ENCODE results near the gene IL12RB1.

IL12RB1 gene

DNA sequence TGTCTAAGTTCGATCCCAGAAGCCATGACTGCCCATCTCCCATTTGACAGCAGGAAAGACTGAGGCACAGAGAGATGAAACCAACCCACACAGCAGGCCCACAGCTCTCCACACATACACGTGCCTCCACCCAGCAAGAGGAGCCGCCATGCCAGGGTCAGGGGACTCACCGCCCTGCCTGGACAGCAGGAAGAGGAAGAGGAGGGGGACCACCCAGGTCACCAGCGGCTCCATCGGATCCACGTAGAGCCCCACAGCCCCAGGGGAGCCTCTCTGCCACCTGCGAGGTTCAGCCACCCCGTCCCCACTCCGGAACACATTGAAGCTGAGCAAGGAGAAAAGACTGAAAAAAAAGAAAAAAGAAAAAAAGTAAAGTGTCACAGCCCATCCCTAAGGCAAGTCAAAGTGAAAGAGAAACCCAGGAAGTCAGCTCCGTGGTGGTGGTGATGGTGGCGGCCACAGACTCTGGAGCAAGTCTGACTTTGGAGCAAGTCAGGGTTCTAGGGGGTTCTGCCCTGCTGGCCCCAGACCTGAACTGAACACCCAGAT is at the start of gene IL12RB1:
IL12RB1 (minus strand) TSS at position 345 of the 549 bp plus-strand sequence; CDS start at position 234, 111 bp downstream.
- DNase-seq = no peak

DNA sequence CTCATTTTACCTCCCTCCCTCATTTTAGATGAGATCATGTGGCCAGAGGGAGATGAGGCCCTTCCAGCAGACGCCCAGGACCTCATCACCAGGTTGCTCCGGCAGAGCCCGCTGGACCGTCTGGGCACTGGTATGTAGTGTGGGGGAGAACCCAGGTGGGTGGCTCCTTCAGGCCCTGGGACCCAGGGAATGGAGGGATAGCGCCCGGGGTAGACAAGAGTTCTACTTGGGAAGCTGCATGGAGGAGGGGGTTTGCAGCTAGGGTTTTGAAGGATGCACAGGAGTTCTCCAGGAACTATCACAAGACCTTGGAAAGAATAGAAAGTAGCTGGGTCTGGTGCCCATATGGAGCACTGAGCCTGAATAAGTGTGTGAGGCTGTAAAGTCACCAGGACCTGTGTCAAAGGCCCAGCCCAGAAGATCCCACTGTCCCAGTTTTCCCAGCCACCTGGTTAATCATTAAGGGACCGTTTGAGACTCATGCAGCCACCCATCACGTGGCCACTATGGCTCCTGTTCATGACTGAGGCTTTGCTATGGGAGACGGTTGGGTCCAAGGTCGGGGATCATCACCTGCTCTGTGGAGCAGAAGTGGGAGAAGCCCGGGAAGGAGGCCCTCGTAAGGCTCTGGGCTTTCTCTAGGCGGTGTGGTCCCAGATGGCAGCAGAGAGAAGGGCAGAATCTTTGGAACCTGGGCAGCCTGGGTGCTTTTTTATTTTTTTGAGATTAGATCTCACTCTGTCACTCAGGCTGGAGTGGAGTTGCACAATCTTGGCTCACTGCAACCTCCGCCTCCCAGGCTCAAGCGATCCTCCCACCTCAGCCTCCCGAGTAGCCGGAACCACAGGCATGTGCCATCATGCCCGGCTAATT is 49.2 kb upstream of the IL12RB1 start:
- no peak for DNase-seq

DNA sequence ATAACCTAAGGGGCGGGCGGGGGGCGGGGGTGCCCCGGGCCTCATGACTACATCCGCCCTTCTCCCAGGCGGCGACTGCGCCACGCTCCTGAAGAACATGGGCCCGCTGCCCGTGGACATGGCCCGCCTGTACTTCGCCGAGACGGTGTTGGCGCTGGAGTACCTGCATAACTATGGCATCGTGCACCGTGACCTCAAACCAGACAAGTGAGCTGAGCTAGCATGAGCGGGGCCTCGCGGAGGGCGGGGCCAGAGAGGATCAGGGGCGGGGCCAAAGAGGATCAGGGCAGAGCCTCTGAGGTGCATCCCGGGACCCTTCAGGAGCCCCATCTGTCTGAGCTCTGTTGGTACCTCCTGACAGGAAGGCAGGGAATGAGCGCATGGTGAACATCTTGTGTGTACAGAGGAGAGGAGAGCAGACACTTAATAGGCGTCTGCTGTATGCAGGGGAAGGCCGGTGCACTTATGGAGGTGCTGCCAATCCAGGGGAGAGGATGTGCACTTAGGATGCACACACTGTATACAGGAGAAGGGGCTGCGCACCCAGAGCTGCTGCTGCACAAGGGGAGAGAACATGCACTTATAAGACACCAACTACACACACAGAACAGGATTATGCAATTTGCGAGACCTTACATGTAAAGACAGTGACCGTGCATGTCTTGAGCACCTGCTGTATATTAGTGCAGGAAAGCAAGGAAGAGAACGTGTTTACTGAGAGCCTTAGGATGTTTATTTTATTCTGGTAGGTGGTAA is 45.3 kb upstream of the IL12RB1 start:
- DNase-seq = no peak

DNA sequence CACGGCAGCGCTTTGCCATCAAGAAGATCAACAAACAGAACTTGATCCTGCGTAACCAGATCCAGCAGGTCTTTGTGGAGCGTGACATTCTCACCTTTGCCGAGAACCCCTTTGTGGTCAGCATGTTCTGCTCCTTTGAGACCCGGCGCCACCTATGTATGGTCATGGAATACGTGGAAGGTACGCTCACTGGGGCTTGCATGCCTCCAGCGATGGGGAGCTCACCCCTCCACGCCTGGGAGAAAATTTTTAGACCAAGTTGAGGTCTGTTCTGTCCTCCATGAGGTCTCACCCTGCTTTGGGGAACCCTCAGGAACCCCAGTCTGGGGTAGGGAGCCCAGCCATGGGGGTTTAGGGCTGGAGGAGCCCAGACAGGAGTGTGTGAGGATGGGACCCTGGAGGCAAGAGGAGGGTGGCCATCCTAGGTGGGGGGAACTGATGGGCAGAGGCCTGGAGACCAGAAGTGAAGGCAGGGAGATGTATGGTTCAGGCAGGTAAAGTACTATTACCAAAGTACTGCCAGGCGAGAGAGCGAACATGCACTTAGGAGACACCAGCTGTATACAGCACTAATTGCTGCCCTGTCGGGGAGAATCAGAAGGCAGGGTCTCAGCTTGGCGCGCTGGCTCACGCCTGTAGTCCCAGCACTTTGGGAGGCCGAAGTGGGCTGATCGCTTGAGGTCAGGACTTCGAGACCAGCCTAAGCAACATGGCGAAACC is 43.9 kb upstream of the IL12RB1 start:
- DNase-seq = no peak

DNA sequence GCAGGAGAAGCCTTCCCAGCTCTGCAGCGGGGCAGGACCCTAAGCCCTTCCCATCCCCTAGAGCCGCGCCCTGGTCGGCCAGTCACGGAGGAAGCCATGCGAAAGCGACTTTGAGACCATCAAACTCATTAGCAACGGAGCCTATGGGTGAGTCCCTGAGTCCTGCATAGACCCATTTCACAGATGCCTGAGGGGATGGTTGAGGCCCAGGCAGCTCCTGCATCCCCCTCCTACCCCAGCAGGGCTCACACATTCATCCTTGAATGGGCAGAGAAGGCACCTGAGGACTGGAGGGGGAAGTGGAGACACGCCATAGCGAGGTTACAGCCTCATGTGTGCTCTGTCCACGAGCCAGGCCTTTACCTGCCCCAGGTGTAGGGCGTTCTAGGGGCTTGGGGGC is 42.1 kb upstream of the IL12RB1 start:
- DNase-seq = no peak

DNA sequence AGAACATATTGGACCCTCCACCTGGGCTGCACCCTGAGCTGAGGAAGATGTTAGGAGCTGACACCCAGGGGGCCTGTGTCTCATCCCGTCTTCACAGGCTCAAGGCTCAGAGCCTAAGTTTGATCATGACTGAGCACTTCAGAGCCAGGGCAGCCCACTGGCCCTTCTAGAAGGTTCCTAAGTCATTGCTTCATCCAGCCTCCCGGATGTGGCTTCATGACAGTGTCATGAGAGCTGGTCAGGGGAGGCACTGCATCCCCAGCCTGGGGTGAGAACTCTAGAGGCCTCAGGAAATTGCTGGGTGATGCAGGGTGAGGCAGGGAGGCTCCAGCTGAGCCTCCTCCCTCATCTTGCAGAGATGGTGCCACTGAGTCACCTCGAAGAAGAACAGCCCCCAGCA is 41.3 kb upstream of the IL12RB1 start:
- no peak for DNase-seq

DNA sequence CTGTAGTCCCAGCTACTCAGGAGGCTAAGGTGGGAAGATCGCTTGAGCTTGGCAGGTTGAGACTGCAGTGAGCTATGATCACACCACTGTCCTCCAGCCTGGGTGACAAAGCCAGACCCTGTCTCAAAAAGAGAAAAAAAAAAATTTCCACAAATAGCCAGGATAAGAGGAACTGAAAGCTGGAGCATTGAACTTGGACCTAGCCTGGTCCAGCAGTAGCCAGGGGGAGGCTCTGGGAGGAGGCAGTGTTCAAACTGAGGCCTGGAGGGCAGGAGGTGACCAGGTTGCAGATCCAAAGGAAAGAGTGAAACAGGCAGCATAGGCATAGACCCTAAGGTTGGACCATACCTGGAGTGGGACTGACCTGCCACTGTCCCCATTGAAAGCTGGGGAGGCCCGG is 39.4 kb upstream of the IL12RB1 start:
- DNase-seq = no peak

DNA sequence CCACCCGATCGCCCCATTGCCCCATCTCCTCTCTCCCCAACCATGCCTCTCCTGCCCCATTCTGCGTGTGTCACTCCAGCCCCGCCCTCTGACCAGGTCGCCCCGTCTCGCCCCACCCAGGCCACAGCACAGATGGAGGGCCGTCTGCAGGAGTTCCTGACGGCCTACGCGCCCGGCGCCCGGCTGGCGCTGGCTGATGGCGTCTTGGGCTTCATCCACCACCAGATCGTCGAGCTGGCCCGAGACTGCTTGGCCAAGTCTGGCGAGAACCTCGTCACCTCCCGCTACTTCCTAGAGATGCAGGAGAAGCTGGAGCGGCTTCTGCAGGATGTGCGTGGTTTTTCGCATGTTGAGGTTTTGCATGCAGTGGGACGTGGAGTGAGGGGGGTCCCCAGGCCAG is 37.1 kb upstream of the IL12RB1 start:
- DNase-seq = no peak

DNA sequence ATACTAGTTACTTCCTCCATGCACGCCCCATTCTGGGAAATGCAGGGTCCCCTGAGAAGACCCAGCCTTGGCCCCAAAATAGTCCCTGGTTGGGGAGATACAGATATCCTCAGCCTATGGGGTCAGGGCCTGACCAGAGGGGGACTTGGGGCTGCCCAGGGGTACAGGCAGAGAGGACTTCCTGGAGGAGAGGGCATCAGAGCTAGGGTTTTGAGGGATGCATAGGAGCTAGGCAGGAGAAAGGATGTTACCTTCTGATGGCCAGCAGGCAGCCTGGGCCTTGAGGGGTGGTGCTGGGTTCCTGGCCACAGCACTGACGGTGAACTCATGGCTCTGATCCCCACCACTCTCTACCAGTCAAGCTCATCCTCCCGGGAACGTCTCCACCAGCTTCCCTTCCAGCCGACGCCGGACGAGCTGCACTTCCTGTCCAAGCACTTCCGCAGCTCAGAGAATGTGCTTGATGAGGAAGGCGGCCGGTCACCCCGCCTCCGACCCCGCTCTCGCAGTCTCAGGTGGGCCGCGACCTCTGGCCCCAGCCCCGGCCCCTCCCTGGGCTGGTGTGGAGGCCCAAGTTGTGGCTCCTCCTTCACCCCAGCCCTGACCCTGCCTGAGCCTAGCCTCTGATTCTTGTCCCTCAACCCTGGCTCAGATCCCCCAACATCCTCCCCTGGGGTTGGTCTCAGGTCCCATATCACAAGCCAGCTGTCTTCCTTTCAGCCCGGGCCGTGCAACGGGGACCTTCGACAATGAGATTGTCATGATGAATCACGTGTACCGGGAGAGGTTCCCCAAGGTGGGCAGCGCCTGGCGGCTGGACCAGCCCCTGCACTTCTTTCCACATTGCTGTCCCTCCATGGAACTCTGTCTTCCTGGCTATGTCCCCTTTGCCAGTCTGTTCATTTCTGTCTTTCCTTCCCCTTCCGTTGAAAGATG is 36.4 kb upstream of the IL12RB1 start:
- DNase-seq = no peak

DNA sequence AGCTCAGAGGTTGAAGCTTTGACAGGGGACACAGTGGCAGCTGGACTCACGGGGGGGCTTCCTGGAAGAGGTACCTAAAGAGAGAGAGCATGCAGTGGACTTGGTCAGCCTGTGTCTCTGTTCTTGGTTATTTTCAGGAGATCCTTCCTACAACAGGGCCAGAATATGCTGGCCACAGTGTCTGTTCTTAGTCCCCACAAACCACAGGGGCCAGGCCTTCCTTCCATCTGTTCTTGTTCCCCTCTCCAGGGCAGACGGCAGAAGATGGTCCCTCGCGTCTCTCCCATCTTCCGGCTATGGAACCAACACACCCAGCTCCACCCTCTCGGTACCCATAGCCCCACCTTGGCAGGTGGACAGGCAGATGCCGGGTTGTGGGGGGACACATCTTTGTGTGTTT is 35.7 kb upstream of the IL12RB1 start:
- DNase-seq = no peak

DNA sequence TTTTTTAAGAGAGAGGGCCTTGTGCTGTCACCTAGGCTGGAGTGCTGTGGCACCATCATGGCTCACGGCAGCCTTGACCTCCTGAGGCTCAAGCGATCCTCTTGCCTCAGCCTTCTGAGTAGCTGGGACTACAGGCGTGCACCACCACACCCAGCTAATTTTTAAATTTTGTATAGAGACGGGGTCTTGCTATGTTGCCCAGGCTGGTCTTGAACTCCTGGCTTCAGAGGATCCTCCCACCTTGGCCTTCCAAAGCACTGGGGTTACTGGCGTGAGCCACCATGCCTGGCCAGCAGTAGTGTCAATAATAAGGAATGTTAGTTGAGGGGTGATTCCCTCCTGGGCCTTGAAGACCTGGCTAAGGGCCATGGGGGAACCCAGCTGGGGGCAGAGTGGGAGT is 34.4 kb upstream of the IL12RB1 start:
- no peak for DNase-seq

DNA sequence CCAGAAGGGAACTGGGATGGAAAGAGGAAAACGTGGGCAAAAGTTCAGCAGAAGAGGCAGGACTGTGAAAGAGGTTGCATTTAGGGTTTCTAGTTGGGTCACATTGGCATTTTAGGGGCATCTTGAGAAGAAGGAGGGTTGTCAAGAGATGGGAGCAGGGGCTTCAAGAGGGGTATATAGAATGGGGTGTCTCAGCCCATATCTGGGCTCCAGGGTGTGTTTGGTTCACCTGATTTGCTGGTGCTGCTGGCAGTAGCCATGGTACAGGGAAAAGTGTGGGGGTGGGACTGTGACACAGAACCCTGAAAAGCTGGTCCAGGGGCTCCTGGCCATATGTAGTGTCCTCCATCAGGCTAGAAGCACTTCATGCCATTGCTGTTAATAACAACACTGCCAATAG is 33.4 kb upstream of the IL12RB1 start:
- DNase-seq = no peak

DNA sequence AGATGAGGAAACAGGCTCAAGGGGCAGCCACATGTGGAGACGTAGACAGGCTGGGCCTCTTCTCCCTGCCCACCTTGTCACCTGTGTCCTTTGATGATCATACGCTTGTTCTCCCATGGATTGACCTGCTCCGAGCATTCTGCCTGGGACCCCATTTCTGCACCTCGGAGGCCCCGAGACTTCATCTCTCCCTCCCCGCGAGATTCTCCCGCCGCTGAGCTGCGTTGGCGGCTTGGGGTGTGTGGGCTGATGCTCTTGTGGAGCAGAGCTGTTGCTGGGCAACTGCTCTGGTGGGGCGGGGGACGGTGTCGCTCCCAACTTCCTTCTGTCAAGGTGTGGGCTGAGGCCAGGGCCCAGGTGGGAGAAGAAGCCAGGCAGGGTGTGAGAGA is 33.0 kb upstream of the IL12RB1 start:
- DNase-seq = no peak

DNA sequence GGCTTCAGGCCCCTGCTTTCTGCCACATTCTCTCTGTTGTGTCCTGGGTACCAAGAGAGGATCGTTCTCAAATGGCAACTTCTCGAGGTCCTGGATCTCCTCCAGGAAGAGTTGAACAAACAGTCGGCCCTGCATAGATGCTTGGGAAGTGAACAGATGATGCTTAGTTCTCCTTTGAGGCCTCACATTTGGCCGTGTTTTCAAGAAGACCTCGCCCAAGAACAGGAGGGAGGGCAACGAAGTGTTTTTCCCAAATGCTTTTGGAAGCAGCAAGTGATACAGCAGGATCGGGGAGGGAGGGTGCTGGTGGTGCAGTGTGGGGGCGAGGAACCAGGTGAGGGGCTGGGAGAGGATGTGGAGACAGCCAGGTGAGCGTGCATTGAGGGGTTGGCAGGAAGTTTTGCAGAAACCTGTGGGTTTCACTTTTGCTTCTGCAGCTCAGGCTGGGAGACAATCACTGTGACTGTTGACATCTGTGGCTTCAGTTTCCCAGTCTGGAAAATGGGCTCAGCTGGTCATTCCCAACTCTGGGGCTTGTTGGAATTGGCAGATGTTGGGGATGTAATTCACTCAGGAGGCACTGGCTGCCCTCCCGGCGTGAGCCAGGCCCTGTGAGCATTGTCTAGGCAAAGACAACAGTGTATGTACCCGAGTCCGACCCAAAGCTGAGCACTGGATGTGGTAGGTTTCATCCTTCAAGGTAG is 32.4 kb upstream of the IL12RB1 start:
- no peak for DNase-seq

DNA sequence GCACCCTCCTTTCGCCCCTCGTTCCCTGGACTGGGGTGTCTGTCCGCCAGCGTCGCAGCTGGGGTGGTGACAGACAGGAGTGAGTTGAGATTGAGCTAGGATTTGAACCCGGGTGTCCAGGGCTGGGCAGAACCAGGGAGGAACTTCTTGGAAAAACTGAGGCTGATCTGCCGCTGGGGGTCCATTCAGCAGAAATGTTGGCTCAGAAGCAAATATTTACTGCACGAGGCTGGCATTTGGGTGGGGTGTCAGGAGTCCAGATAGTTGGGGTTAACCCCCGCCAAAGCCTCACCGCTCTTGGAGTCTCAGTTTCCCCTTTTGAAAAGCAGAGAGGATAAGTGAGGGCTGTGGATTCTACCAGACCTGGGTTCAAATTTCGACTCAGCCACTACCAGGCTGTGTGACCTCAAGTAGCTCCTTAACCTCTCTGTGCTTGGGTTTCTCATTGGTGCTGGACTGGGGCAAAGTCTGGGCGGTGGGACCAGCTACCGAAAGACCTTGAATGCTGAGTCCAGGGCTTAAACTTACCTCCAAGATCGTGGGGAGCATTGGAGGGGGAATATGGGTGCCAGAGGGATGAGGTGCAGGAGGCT is 31.8 kb upstream of the IL12RB1 start:
- DNase-seq = no peak

DNA sequence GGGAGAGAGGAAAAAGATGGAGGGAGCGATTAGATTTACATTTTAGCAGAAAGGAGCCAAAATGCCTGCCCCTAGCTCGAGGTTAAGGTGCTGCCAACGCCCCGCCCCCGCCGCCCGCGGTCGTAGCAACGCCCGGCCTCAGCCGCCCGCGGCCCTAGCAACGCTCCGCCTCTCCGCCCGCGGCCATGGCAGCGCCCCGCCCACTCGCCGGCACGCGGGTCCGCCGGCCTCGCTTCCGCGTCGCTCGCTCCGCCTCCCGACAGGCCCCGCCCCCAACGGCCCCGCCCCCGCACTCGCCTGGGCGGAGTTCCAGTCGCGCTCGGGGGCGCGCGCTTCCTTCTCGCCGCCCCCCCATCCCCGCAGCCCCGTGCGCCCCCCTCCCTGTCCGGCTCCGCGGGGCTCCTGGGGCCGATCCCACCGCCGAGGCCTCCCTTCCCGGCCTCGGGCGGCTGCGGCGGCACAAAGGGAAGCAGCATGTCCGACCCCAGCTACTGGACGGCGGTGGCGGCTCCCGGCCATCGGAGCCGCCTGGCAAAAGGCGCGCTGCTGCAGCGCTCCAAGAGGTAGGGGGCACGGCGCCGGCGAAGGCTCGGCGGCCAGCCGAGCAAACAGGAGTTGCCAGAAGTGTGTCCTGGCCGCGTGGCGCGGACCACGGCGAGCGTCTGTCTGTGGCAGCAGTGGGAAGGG is 31.1 kb upstream of the IL12RB1 start:
- DNase-seq = peak; percentile 32

DNA sequence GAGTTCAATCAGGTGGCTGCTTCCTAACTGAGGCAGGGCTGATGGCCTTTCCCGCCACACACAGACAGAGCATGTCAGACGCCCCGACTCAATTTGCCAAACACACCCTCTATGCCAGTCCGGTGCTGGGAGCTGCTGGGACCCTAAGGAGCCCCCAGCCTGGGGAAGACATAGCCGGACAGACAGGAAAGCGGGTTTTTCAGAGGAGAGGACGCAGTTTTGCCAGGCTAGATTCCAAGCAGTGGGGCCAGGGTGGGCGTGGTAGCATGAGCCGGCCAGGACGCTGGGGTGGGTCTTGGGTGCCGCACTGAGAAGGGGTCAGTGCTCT is 30.6 kb upstream of the IL12RB1 start:
- DNase-seq = no peak

DNA sequence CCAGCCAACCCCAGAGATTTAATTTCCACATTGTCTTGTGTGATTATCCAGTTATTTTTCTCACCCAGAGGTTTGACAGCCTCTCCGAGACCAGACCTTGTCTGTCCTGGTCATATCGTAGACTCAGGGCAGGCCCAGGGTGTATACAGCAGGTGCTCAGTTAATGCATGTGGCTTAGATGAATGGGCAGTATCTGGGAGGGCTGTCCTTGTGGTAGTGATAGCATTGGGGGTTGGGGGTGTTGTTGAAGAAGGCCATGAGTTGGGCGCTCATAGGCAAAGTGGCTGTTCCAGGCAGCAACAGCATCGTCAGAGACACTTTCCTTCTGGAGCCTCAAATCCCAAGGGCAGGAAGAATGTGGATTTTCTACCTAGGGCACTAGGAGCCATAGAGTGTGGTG is 27.7 kb upstream of the IL12RB1 start:
- no peak for DNase-seq

DNA sequence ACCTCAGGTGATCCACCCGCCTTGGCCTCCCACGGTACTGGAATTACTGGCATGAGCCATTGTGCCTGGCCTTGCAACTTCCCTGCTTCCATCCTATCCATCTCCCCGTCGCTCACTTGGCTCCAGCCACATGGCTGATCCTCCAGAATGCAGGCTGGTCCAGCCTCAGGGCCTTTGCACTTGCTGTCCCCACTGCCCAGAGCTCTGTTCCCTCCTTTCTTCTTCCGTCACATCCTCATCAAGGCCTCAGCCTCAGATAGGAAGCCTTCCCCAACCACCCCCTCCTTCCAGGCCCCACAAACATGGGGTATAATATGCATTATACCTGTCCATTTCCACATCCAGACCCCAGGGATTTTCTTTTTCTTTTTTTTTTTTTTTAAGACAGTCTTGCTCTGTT is 27.1 kb upstream of the IL12RB1 start:
- DNase-seq = no peak

DNA sequence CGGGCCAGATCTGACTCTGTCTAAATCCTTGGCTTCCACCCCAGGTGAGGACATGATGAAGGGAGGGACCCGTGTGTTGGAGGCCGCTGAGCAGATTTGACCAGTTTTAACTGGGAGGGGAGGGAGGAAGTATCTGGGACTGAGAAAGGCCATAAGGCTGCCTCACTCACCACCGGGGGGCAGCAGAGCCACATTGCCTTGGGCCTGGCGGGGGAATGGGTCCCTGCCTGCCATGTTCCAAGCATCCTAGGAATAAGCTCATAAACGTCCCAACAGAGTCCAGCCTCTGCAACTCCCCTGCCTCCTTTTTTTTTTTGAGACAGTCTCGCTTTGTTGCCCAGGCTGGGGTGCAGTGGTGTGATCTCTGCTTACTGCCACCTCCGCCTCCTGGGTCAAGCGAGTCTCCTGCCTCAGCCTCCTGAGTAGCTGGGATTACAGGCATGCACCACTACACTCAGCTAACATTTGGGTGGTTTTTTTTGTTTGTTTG is 26.3 kb upstream of the IL12RB1 start:
- DNase-seq = peak; percentile 22

Data from NCI-H1417 treated with DMSO at 0.1 percent for 48 hours (cell line).